Rectal smooth muscle tissue (tissue), 1 donor: ENCODE results near the gene PCCB.
"Not testable (repeated sequence)": the region's sequence is repeated elsewhere in the genome, so short reads cannot be mapped to it uniquely, and the experiment has no call there.

Experiments used
- H3K27ac ChIP-seq: one replicate; pipeline ENCODE4 v1.7.0; 2013; ENCODE audit warnings: low read depth, low read length, inconsistent platforms
- H3K27me3 ChIP-seq: one replicate; pipeline ENCODE4 v1.7.0; 2013; ENCODE audit warnings: low read length; ENCODE audit not compliant: control insufficient read depth, insufficient read depth
- H3K36me3 ChIP-seq: one replicate; pipeline ENCODE4 v1.7.0; 2013; ENCODE audit warnings: low read length; ENCODE audit not compliant: control insufficient read depth, insufficient read depth
- H3K4me1 ChIP-seq: one replicate; pipeline ENCODE4 v1.7.0; 2013; ENCODE audit warnings: low read length; ENCODE audit not compliant: control insufficient read depth, insufficient read depth
- H3K4me3 ChIP-seq: one replicate; pipeline ENCODE4 v1.7.0; 2013; ENCODE audit warnings: low read length
- H3K9ac ChIP-seq: one replicate; pipeline ENCODE4 v1.7.0; 2013; ENCODE audit warnings: low read length

Gene PCCB

GRCh38 chr3:136334726-136335125, 84.6 kb downstream of the PCCB start:
- H3K27me3 ChIP-seq, H3K27ac ChIP-seq: not testable (repeated sequence)
- peaks cover 19% of the 10 kb centered on the region for H3K36me3 ChIP-seq

GRCh38 chr3:136336329-136337100, 86.4 kb downstream of the PCCB start:
- no peaks in the 10 kb centered on the region for H3K27me3 ChIP-seq
- H3K36me3 ChIP-seq: peaks cover 19% of the 10 kb centered on the region
- H3K27ac ChIP-seq: no peak overlapping the region
- H3K4me3 ChIP-seq: no peak overlapping the region
- H3K9ac ChIP-seq: no peak overlapping the region
- no peaks in the 10 kb centered on the region for H3K4me1 ChIP-seq

More at GRCh38 chr3:136334726-136335125, 84.6 kb downstream of the PCCB start:
- H3K4me1 ChIP-seq, H3K4me3 ChIP-seq, H3K9ac ChIP-seq: not testable (repeated sequence)

- Histone ChIP-seq H3K36me3 (peaks cover under 1% of the 10 kb centered on the region), H3K4me3 (no peak overlapping the region), H3K27me3 (no peaks in the 10 kb centered on the region), H3K4me1 (peaks cover 10% of the 10 kb centered on the region), H3K27ac (peak overlapping the region; percentile 64), H3K9ac (no peak overlapping the region)
These were observed 93.3 kb downstream of the PCCB start for GRCh38 chr3:136343446-136343845.

GRCh38 chr3:136343873-136344555, 93.9 kb downstream of the PCCB start:
- Histone ChIP-seq H3K27me3 (no peaks in the 10 kb centered on the region), H3K27ac (peak overlapping the region; percentile 64), H3K4me1 (peaks cover 10% of the 10 kb centered on the region), H3K9ac (no peak overlapping the region), H3K4me3 (no peak overlapping the region), H3K36me3 (peaks cover 3% of the 10 kb centered on the region)

- Histone ChIP-seq H3K9ac (no peak overlapping the region), H3K36me3 (peaks cover 5% of the 10 kb centered on the region), H3K27ac (no peak overlapping the region)
These were observed 96.3 kb downstream of the PCCB start for GRCh38 chr3:136346486-136346885.

GRCh38 chr3:136350132-136350531, 100.0 kb downstream of the PCCB start:
- H3K9ac ChIP-seq: no peak overlapping the region
- no peak overlapping the region for H3K27ac ChIP-seq
- peaks cover 7% of the 10 kb centered on the region for H3K4me1 ChIP-seq
- peaks cover 5% of the 10 kb centered on the region for H3K36me3 ChIP-seq
- H3K27me3 ChIP-seq: no peaks in the 10 kb centered on the region
- H3K4me3 ChIP-seq: no peak overlapping the region

More at GRCh38 chr3:136346486-136346885, 96.3 kb downstream of the PCCB start:
- no peaks in the 10 kb centered on the region for H3K27me3 ChIP-seq
- H3K4me3 ChIP-seq: no peak overlapping the region
- peaks cover 17% of the 10 kb centered on the region for H3K4me1 ChIP-seq

- H3K9ac ChIP-seq: no peak overlapping the region
- no peak overlapping the region for H3K27ac ChIP-seq
- H3K36me3 ChIP-seq: peaks cover 5% of the 10 kb centered on the region
These were observed 100.4 kb downstream of the PCCB start for GRCh38 chr3:136350557-136350956.

GRCh38 chr3:136351351-136351750, 101.2 kb downstream of the PCCB start:
- Histone ChIP-seq H3K4me3 (no peak overlapping the region), H3K27me3 (no peaks in the 10 kb centered on the region), H3K36me3 (peaks cover 5% of the 10 kb centered on the region), H3K9ac (no peak overlapping the region), H3K27ac (no peak overlapping the region), H3K4me1 (peaks cover 7% of the 10 kb centered on the region)

More at GRCh38 chr3:136350557-136350956, 100.4 kb downstream of the PCCB start:
- peaks cover 7% of the 10 kb centered on the region for H3K4me1 ChIP-seq
- H3K4me3 ChIP-seq: no peak overlapping the region
- H3K27me3 ChIP-seq: no peaks in the 10 kb centered on the region

GRCh38 chr3:136351905-136352304, 101.8 kb downstream of the PCCB start:
- Histone ChIP-seq H3K36me3 (peaks cover 5% of the 10 kb centered on the region), H3K9ac (no peak overlapping the region), H3K4me3 (no peak overlapping the region), H3K27me3 (no peaks in the 10 kb centered on the region), H3K4me1 (peaks cover 7% of the 10 kb centered on the region), H3K27ac (no peak overlapping the region)

GRCh38 chr3:136353461-136353860, 103.3 kb downstream of the PCCB start:
- no peak overlapping the region for H3K4me3 ChIP-seq
- H3K4me1 ChIP-seq: peaks cover 7% of the 10 kb centered on the region
- no peak overlapping the region for H3K27ac ChIP-seq
- H3K27me3 ChIP-seq: no peaks in the 10 kb centered on the region
- no peak overlapping the region for H3K9ac ChIP-seq
- peaks cover 4% of the 10 kb centered on the region for H3K36me3 ChIP-seq

- no peak overlapping the region for H3K27ac ChIP-seq
- H3K4me1 ChIP-seq: no peaks in the 10 kb centered on the region
- no peaks in the 10 kb centered on the region for H3K27me3 ChIP-seq
- H3K36me3 ChIP-seq: no peaks in the 10 kb centered on the region
- H3K4me3 ChIP-seq: no peak overlapping the region
- no peak overlapping the region for H3K9ac ChIP-seq
These were observed 116.1 kb downstream of the PCCB start for GRCh38 chr3:136366289-136366688.

GRCh38 chr3:136375800-136376199, 125.7 kb downstream of the PCCB start:
- H3K4me1 ChIP-seq, H3K4me3 ChIP-seq, H3K27ac ChIP-seq, H3K36me3 ChIP-seq, H3K9ac ChIP-seq, H3K27me3 ChIP-seq: not testable (repeated sequence)
